Dedifferentiated amniotic fluid mesenchymal stem cell (primary cell): ENCODE measurements around the gene KCNAB1.
"Not testable (repeated sequence)": the region's sequence is repeated elsewhere in the genome, so short reads cannot be mapped to it uniquely, and the experiment has no call there.

Experiments
- DNase-seq: peaks from one replicate; pipeline ENCODE4 v3.0.0-alpha.2; 2016; ENCODE audit errors: extremely low spot score

Gene KCNAB1

DNA sequence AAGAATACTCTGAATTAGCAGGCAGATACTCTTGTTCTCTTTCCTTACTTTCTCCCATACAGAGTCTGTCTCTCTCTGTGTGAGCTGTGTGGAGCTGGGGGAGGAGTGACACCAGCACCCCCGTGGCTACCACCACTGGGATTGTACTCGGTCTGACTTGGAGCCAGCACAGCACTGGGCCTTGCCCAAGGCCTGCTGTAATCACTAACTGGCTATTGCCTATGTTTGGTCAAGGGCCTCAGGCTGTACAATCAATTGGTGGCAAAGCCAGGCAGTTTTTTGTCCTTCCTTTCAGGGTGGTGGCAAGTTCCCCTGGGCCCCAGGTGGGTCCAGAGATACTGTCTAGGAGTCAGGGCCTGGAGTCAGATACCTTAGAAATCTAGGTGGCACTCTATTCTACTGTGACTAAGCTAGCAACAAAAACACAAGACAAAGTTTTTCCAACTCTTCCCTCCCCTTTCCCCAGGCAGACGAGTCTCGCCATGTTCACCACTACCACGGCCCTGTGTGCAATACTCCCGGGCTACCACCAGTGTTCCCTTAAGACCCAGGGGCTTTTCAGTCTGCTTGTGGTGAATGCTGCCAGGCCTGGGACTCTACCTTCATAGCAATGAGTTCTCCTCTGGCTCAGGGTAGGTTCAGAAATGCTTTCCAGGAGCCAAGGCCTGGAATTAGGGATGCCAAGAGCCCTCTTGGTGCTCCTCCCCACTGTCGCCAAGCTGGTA lies 151.8 kb downstream of the KCNAB1 start:
- no peak for DNase-seq

DNA sequence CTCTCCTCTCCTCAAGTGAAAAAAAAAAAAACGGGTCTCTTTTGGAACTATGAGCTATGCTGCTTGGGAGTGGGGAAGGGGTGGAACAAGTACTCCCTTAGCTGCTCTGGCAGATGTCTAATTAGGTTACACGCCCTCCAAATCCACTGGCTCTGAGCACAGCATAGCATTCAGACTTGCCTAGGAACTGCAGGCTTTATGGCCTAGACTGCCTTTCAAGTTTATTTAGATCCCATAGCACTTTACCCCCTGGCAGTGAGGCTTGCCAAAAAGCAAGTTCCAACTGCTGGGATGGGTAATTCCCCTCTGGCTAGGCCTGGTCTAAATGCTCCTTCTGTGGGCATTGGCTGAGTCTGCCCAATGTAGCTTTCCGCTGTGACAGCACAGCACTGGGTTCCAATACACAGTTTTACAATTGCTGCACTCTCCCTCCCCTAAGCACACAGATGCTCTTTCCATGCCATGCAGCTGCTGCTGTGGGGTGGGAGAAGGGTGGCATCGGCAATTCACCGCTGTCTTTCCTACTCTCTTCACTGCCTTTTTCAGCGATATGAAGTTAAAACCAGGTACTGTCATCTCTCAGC lies 152.8 kb downstream of the KCNAB1 start:
- no peak for DNase-seq

DNA sequence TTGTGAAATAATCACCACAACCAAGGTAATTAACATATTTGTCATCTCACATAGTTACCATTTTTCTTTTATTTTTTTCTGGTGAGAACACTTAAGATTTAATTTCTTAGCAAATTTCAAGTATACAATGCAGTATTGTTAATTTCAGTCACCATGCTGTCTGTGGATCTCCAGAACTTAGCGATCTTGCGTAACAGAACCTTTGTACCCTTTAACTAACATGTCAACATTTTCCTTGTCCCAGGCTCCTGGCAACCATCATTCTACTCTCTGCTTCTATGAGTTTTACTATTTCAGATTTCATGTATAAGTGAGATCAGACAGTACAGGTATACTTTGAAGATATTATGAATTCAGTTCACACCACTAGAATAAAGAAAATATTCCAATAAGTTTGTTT lies 154.4 kb downstream of the KCNAB1 start:
- no peak for DNase-seq

DNA sequence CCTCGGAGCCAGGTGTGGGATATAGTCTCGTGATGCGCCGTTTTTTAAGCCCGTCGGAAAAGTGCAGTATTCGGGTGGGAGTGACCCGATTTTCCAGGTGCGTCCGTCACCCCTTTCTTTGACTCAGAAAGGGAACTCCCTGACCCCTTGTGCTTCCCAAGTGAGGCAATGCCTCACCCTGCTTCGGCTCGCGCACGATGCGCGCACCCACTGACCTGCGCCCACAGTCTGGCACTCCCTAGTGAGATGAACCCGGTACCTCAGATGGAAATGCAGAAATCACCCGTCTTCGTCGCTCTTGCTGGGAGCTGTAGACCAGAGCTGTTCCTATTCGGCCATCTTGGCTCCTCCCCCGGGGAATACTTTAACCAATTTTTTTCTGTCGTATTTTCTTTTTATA lies 164.3 kb downstream of the KCNAB1 start:
- DNase-seq: not testable (repeated sequence)

DNA sequence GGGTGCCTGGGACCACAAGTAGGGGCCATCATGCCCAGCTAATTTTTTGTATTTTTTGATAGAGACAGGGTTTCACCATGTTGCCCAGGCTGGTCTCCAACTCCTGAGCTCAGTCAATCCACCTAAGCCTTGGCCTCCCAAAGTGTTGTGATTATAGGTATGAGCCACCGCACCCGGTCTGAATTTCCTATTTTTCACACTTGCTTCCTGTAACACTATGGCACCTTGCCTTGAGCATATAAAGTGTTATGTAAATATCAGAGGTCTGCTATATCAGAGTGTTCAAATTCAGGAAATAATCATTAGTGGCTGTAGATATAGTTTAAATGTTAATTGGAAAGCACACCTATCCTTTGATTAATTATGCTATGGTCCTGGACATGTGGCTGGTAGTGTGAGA lies 165.2 kb downstream of the KCNAB1 start:
- DNase-seq: no peak

DNA sequence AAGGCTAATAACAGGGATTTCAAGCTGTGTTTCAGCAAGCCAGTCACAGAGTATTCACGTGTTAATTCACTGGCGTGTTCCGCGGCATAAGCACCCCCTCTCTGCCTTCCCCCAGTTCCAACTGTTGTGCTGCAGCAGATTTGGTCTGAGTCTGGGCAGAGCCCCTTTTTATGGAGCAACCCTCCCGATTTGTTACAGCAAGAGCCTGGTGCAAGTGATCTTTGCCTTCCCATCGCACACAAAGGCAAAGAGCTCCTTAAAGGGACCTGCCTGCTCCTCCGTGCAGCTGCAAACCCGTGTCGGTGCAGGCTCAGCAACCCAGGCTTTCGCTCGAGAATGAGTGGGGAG lies 170.5 kb downstream of the KCNAB1 start:
- no peak for DNase-seq

DNA sequence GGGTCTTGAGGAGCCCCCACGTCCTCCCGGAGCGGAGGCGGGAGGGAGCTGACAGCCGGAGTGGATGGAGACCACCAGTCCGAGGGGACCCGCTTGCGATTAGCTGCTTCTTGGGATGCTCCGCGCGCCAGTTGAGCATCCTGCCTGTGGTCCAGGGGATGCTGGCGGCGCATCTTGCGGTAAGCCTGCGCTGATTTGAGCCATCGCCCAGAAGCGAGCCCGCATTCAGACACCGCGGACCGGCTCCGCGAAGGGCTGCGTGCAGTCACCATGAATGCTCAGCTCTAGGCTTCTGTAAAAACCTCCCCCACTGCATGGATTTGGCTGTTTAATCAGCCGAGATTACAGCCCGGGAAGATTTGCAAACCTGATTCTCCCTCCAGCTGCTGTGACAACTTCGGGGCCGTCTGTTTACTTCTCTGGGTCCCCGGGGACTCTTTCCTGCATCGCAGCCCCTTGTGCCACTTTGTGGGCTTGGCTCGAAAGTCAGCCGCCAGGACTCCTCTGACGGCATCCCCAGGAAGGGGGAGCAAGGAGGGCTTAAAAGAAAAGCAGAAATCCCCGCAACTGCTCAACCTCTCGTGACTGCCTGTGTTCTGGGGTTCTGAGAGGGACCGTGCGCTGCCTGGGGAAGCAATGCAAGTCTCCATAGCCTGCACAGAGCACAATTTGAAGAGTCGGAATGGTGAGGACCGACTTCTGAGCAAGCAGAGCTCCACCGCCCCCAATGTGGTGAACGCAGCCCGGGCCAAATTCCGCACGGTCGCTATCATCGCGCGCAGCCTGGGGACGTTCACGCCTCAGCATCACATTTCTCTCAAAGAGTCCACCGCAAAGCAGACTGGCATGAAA lies 171.1 kb downstream of the KCNAB1 start:
- no peak for DNase-seq

DNA sequence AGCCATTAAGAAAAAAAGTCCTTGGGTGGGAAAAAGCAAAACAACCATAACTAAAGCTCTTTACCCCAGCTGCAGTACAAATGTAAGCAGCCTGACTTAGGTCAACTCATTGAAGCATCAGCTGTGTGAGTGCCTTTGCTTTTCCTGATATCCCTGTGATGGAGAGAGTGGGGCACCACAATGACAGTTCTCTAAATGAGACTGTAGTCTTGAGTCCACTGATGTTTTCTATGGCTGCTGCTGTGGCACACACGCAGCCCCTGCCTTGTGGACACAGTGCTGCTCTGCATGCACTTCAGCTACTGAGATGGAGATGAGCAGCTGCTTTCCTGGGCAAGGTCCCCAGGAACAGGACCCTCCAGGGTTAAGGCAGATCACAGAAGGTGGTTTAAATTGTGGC lies 173.2 kb downstream of the KCNAB1 start:
- DNase-seq: no peak

DNA sequence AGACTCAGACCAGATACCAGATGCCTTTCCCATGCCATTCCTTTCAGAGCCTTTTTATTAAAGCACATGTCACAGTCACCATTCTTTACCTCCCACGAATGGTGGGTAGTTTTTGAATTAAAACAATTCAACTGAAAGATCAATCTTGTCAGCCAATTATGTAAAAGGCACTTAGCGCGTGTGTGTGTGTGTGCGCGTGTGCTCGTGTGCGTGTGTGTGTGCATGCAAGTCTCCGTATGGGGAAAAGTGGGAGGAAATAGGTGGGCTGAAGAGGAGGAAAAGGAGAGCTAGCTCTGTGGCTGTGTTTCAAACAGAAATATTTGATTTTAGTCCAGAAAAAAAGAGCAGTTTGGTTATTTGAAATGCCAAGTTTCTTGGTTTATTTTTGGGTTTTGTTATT lies 177.2 kb downstream of the KCNAB1 start:
- DNase-seq: no peak

DNA sequence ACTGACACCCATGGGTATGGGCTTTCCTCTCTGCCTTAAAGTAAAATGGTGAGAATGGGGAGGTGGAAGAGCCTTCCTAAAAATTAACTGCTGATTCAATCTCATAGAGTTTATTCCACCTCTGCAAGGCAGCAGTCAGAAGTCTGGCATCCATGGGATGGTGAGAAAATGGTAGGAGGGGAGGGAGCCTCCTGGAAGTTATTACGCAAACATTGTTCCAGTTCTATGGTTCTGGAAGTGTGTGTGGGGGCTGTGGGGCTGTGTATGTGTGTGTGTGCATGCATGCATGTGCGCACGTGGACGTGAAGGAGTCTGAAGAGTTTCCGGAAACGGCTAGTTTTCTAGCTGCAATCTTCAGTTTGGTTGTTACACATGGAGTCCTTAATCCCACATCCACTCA lies 177.6 kb downstream of the KCNAB1 start:
- DNase-seq: no peak

DNA sequence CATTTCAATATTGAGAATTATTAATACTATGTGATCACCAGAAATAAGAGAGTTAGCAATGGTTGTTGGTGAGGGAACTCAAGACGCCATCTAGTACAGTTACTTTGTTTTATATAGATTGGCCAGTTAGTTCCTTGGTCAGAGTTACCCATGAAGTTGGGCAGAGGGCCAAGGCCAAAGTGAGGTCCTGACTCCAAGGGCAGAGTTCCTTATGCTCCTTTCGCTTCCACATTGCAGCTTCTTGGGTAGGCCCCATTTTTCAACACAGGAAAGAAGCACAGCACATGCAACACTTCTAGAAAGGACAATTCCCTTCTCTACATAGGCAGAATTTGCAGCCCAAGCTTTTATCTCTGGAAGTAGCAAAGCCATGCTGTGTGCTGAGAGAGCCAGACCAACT lies 178.6 kb downstream of the KCNAB1 start:
- no peak for DNase-seq

DNA sequence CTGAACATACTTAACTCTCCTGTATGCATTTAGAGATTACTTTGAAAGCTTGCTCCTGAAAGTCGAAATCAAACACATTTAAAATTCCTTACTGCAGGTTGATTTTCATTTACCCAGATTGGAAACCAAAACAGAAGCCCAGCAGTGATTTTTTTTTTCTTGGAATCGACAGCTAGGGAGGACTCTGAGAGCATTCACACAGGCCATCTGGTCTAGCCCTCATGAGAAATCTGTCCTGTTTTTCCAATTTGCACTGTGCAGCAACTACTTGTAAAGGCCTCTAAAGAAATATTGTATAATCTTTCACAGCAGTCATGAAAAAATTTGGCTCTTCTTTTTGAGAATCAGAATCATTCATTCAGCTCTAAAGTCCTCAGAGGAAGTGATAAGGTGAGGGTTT lies 179.2 kb downstream of the KCNAB1 start:
- DNase-seq: no peak

DNA sequence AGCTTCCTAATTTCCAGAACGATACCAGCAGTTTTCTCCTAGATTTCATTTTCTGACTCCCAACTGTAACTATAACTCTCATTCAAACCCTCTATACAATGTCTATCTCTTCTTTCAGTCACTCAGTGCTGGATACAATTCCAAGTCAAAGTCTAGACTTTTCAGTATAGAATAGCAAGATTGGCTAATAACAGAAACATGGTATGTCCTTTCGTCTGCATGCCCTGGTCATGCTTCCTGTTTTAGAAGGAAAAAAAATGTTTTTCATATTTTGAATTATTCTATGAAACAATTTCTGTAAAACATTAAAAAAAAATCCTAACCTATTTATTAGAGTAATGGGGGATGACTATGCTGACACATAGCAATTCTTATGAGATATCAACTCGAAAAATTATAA lies 180.0 kb downstream of the KCNAB1 start:
- DNase-seq: no peak

DNA sequence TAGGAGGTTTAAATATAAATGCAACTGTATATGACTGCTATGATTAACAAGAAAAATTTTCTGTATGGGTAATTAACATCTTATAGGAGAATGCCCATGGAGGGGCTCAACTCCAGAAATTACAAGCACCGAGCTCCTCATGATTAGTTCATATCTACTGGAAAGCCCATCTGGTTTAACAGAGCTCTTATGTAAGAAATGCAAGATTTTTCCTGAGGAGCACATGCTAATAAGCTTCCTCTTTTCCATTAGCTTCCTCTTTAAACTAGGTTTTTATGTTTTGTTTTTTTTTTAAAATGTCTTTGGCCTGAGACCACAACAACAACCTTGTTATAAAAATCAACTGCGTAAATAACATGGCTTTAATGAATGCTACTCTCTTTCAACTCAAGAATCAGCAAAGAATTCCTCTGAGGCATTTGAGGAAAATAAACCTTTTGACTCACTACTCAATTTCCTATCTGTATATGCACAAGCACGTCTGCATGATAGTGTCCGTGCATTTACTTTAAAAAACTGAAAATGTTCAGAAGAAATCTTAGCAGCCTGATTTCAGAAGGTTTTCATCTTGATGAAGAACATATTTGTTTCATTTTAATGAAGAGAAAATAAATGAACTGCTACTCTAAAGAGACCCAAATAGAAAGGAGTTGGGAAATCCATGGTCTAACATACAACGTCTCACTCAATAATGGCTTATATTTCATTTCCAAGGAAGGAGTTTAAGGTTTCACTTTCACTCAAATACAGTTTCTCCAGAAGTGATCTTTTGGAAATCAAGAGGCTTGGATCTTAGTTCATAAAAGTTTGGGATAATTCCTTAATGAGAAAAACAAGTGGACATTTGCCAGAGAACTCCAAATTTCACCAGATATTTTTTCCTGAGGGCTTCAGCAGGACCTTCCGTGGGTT lies 180.8 kb downstream of the KCNAB1 start:
- no peak for DNase-seq

DNA sequence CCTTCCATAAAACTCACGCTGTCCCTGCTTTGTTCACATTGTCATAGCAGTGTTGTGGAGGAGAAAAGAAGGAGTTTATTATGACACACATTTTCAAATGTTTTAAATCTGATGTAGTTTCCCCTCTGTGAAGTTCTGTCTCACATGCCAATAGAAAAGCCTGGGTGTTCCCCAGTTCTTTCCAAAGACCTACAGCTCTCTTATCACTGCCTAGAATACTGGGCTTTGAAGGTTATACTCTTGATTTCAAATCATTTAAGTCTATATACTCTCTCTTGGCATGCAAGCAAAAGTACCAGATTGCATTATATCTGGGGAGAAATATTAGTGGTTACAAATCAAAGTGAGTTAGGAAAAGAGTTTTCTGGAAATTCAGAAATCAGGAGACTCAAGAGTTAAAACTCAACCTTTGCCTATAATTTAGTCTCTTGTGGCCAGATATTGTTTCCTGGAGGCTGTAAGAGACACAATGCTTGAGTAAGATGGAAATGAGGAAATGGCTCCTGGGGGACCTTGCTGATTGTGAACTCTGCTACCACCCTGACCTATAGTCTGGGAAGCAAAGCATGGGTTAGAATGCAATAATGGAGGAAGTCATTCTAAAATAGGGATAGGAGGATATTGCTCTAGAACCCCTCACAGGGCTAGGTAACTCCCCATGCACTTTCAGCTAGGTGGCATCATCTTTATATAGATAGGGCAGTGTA lies 182.8 kb downstream of the KCNAB1 start:
- DNase-seq: no peak

DNA sequence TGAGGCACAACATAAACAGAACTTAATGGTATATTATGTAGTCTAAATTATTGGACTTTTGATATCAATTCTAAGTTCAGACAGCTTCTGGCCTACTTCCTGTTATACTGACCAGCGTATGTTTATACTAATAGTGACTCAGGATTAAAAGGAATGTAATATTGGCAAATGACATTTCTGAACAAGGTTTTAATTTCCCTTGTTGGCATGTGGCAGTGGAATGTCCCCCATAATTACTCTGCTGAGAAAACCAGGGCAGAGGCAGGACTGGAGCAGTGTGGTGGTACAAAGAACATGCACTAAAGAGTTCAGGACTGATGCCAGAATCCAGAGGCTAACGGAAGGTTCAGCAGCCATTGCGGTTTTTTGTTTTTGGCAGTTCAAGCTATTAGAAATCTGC lies 184.0 kb downstream of the KCNAB1 start:
- DNase-seq: no peak

DNA sequence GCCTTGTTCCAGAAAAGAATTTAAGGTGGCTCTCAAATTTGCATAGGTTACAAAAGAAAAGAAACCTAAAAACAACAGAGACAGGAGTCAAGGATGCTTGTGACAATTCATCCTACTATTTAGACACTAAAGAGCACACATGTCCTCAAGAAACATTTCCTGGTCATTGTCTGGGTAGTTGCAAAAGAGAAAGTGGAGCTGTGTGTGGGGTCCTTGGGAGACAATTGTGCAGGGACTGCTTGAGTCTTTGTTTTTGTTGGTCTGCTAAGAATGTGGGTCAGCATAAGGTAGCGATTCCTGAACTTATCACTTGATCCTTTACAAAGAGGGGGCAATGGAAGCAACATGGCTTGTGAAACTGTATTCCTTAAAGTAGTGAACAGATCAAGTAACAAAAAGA lies 185.3 kb downstream of the KCNAB1 start:
- DNase-seq: no peak

DNA sequence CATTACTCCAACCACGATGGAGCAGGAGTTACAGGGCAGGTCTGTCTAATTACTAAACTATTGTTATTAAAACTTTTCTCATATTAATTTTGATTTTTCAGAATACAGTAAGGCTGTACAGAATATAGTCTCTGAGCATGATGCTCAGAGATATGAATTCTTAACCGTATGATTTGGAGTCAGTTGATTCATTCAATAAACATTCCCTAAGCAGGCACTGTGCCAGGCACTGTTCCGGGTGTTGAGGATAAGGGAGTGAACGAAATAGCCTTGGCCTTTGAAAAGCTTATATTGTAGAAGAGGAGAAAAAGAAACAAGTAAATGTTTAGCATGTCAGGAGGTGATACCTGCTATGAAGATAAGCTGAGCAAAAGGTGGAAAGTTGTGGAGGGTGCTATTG lies 187.3 kb downstream of the KCNAB1 start:
- DNase-seq: peak; percentile 73

DNA sequence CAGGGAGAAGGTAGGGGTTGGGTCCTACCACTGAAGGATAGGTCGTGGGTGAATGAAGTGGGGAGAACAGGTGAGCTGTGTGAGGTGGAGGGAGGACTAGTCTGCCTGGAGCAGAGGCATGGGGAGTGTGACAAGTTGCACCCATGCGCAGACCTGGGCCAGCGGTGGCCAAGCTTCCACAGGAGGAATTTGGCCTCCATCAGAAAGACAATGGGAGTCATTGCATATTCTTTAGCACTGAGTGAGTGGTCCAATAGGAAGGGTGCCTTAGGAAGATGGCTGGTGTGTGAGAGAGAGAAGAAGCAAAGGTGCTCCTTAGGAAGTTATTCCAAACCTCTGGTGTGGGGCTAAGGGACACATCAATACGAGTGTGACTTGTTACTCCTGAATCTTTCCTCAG lies 191.1 kb downstream of the KCNAB1 start:
- DNase-seq: no peak

DNA sequence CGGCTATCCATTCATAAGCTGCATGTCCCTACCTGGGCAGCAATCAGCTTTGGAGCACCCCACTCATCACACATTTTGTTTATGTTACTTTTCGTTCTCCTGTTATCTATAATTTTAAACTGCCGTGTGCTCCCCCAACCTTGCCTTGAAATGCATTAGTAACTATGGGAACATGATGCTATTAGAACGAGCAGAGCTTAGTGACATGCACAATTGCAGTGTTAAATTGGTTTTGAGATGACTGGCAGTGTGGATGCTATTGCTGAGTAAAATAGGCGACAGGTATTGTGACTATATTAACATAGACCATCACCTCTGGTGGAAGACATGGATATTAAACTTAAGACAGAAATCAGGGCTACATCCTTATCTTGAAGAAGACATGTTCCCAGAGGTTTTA lies 191.6 kb downstream of the KCNAB1 start:
- DNase-seq: no peak

DNA sequence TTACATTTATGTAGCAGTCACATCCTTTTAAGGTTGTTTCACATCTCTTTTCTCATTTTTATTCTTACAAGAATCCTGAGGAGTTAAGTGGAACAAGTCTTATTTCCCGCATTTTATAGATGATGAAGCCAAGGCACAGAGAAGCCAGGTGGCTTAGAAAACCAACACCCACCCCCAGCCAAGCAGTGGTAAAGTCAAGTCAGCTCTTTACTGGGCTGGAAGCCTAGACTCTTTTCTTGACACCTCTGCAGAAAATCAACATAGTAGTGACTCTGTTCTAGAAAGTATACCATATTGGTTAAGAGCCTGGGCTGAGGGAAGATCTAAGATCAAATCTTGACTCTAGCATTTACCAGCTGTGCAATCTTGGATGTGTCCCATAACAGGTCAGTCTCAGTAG lies 195.7 kb downstream of the KCNAB1 start:
- DNase-seq: no peak
